HG03354 (cell line): ENCODE data around the gene SHQ1.

ENCODE experiments used
- ATAC-seq: cut with Tn5 transposase; IDR thresholded peaks from one replicate; pipeline ENCODE4 v1.9.1; 2021; ENCODE audit warnings: mild to moderate bottlenecking; ENCODE audit not compliant: unreplicated experiment, poor library complexity, severe bottlenecking

Gene SHQ1

GRCh38 chr3:72847751-72848702 lies at the start of gene SHQ1:
Gene SHQ1, minus strand, starts transcription at chr3:72848445. Its CDS starts 105 bp downstream, at chr3:72848340.
- ATAC-seq: peak; percentile 95

GRCh38 chr3:72897758-72898007 lies 49.4 kb upstream of the SHQ1 start:
- no peak for ATAC-seq

- ATAC-seq: no peak
Observed at GRCh38 chr3:72896996-72897757, 48.9 kb upstream of the SHQ1 start.

GRCh38 chr3:72894976-72895552 lies 46.8 kb upstream of the SHQ1 start:
- no peak for ATAC-seq

- no peak for ATAC-seq
Observed at GRCh38 chr3:72892870-72893269, 44.6 kb upstream of the SHQ1 start.

GRCh38 chr3:72892081-72892775 lies 44.0 kb upstream of the SHQ1 start:
- ATAC-seq: no peak

- ATAC-seq: no peak
Observed at GRCh38 chr3:72891053-72891855, 43.0 kb upstream of the SHQ1 start.

- ATAC-seq: no peak
Observed at GRCh38 chr3:72890166-72890925, 42.1 kb upstream of the SHQ1 start.

- ATAC-seq: no peak
Observed at GRCh38 chr3:72889310-72890165, 41.3 kb upstream of the SHQ1 start.

- ATAC-seq: no peak
Observed at GRCh38 chr3:72888546-72889309, 40.5 kb upstream of the SHQ1 start.

GRCh38 chr3:72887705-72888545 lies 39.7 kb upstream of the SHQ1 start, which contains the start of gene GXYLT2:
Gene GXYLT2, plus strand, starts transcription at chr3:72888046. Its CDS starts 188 bp downstream, at chr3:72888234.
- peak; percentile 62 for ATAC-seq

- no peak for ATAC-seq
Observed at GRCh38 chr3:72887343-72887704, 39.1 kb upstream of the SHQ1 start.

GRCh38 chr3:72872183-72872582 lies 23.9 kb upstream of the SHQ1 start:
- ATAC-seq: no peak

GRCh38 chr3:72862314-72863090 lies 14.3 kb upstream of the SHQ1 start:
- ATAC-seq: no peak

GRCh38 chr3:72860846-72861245 lies 12.6 kb upstream of the SHQ1 start:
- ATAC-seq: no peak
